HepG2 (cell line): ENCODE data around the gene ORMDL3. TPM values are rescaled to one million over a fixed set of nuclear protein-coding genes. Genes with fewer than 3 reads are reported as not detected.
A peak's percentile ranks its signal among the peaks of the same experiment; 100 is the strongest.

Experiments
- ATAC-seq: fragments of 200-7000 bp; cut with Tn5 transposase; 3 replicates; pipeline ENCODE4 v1.9.1; 2020; ENCODE audit warnings: mild to moderate bottlenecking, moderate library complexity
- BruUV-seq: library from RNA; stranded (reverse); fragments of 400-500 nt; replicated peaks from 2 replicates; lab custom pipeline; 2021; lab: Mats Ljungman, UMichigan
- CTCF ChIA-PET: fragments of 300-600 bp; formaldehyde crosslinking; extraction: SDS; loops from one replicate; lab custom pipeline; 2021; ENCODE audit warnings: low total read pairs, inconsistent platforms, low intra/inter-chr PET ratio; lab: Yijun Ruan, JAX
- POLR2A ChIA-PET: fragments of 350-600 bp; sonication (Branson Sonifier 250); formaldehyde crosslinking; loops from one replicate; lab custom pipeline; 2020; ENCODE audit warnings: antibody characterized with exemption, inconsistent platforms; lab: Yijun Ruan, JAX
- DNase-seq: peaks from one replicate; pipeline ENCODE4 v3.0.0-alpha.2; 2015; ENCODE audit warnings: low spot score
- FAIRE-seq: peaks from 3 replicates; lab custom pipeline; 2011; peaks lifted over from hg19 to GRCh38; lab: Jason Lieb, UNC
- H2AFZ ChIP-seq: one replicate; pipeline ENCODE4 v1.6.1; 2011; ENCODE audit warnings: low read length, inconsistent platforms
- H3K27ac ChIP-seq: fragments of 300-600 bp; 3 replicates; pipeline ENCODE4 v1.8.0; 2011; ENCODE audit warnings: mixed run types, mild to moderate bottlenecking, mixed read lengths, low read length, inconsistent platforms; ENCODE audit not compliant: insufficient read depth; ENCODE audit errors: extremely low read length
- H3K27me3 ChIP-seq, 2 experiments: fragments of 200-600 bp in 1 of 2; 2 replicates in 1 of 2; 3 replicates in 1 of 2; pipeline versions ENCODE4 v1.6.0 to v1.8.0; 2011; ENCODE audit warnings: low read length in 2 of 2, mild to moderate bottlenecking in 2 of 2, moderate library complexity in 2 of 2, inconsistent platforms in 1 of 2; ENCODE audit not compliant: insufficient read depth in 2 of 2, control insufficient read depth in 1 of 2
- H3K36me3 ChIP-seq, 2 experiments: fragments of 200-600 bp in 1 of 2; replicated peaks in 1 of 2; 2 replicates in 1 of 2; 3 replicates in 1 of 2; pipeline versions ENCODE4 v1.5.1 to v1.8.0; 2011; ENCODE audit warnings: low read length in 2 of 2, inconsistent platforms in 1 of 2; ENCODE audit not compliant: insufficient read depth in 2 of 2, control insufficient read depth in 1 of 2
- H3K4me1 ChIP-seq: 2 replicates; pipeline ENCODE4 v1.5.1; 2012; ENCODE audit warnings: low read length, inconsistent platforms; ENCODE audit not compliant: insufficient read depth
- H3K4me2 ChIP-seq: 2 replicates; pipeline ENCODE4 v1.6.0; 2011; ENCODE audit warnings: low read depth, low read length, inconsistent platforms
- H3K4me3 ChIP-seq, 3 experiments: fragments of 200-600 bp in 1 of 3; sonication (generic), shearing (Covaris generic) in 1 of 3; replicated peaks in 1 of 3; 2 replicates each; pipeline ENCODE4 v1.5.1; 2011 to 2016; ENCODE audit warnings: low read length in 3 of 3, inconsistent platforms in 2 of 3, low read depth in 2 of 3, mild to moderate bottlenecking in 2 of 3, control low read depth in 1 of 3, mixed read lengths in 1 of 3; ENCODE audit not compliant: insufficient read depth in 1 of 3
- H3K79me2 ChIP-seq: one replicate; pipeline ENCODE4 v1.6.1; 2011; ENCODE audit warnings: low read length, inconsistent platforms; ENCODE audit not compliant: insufficient read depth
- H3K9ac ChIP-seq: 2 replicates; pipeline ENCODE4 v1.6.0; 2011; ENCODE audit warnings: mild to moderate bottlenecking, low read depth, low read length, inconsistent platforms; ENCODE audit not compliant: insufficient read depth
- H3K9me3 ChIP-seq: 2 replicates; pipeline ENCODE4 v1.5.1; 2012; ENCODE audit warnings: mild to moderate bottlenecking, low read length
- H4K20me1 ChIP-seq: 2 replicates; pipeline ENCODE4 v1.6.0; 2011; ENCODE audit warnings: inconsistent platforms, mild to moderate bottlenecking, low read length, moderate library complexity; ENCODE audit not compliant: insufficient read depth
- AHR ChIP-seq: IDR thresholded peaks from 2 replicates; pipeline ENCODE4 v1.6.1; 2018; ENCODE audit warnings: missing genetic modification reagents, missing compliant biosample characterization
- ASH2L ChIP-seq: fragments of 300-600, 200-600 bp; sonication (generic); IDR thresholded peaks from 2 replicates; pipeline ENCODE4 v1.7.0; 2017; ENCODE audit warnings: low read depth, mild to moderate bottlenecking, moderate library complexity, mixed read lengths, low read length; ENCODE audit not compliant: insufficient read length
- ERF ChIP-seq: IDR thresholded peaks from 2 replicates; pipeline ENCODE4 v1.6.1; 2018; ENCODE audit warnings: missing biosample characterization, missing genetic modification reagents
- FOXC1 ChIP-seq: sonication (generic); formaldehyde crosslinking; IDR thresholded peaks from 2 replicates; pipeline ENCODE4 v1.8.0; 2022; ENCODE audit warnings: mild to moderate bottlenecking, missing genetic modification reagents, borderline replicate concordance
- GTF3A ChIP-seq: sonication (generic); formaldehyde crosslinking; conservative IDR thresholded peaks from 2 replicates; pipeline ENCODE4 v1.4.0; 2020; ENCODE audit warnings: mild to moderate bottlenecking, missing genetic modification reagents
- HNRNPK ChIP-seq: fragments of 200-400 bp; formaldehyde crosslinking; IDR thresholded peaks from 2 replicates; pipeline ENCODE4 v1.6.1; 2018; ENCODE audit warnings: low read length, low read depth, moderate library complexity, mild to moderate bottlenecking; ENCODE audit not compliant: poor library complexity, severe bottlenecking
- KDM5B ChIP-seq: sonication (generic); formaldehyde crosslinking; IDR thresholded peaks from 2 replicates; pipeline ENCODE4 v1.4.0; 2020; ENCODE audit warnings: missing genetic modification reagents, mild to moderate bottlenecking, borderline replicate concordance
- MAFG ChIP-seq: sonication (generic); formaldehyde crosslinking; IDR thresholded peaks from 2 replicates; pipeline ENCODE4 v1.5.1; 2020; ENCODE audit warnings: mild to moderate bottlenecking, missing genetic modification reagents
- NFYB ChIP-seq: sonication (generic); formaldehyde crosslinking; IDR thresholded peaks from 2 replicates; pipeline ENCODE4 v1.4.0; 2020; ENCODE audit warnings: missing genetic modification reagents
- NR3C1 ChIP-seq: sonication (generic); formaldehyde crosslinking; IDR thresholded peaks from 2 replicates; pipeline ENCODE4 v1.4.0; 2020; ENCODE audit warnings: missing genetic modification reagents
- SOX6 ChIP-seq, 2 experiments: fragments of 450-650 bp in 1 of 2; sonication (generic) in 1 of 2; formaldehyde crosslinking in 1 of 2; IDR thresholded peaks; 2 replicates each; pipeline versions ENCODE4 v1.4.0 to v1.6.1; 2017 to 2020; ENCODE audit warnings: antibody characterized with exemption in 1 of 2, mild to moderate bottlenecking in 1 of 2, missing genetic modification reagents in 1 of 2
- ZBTB1 ChIP-seq: sonication (generic); formaldehyde crosslinking; IDR thresholded peaks from 2 replicates; pipeline ENCODE4 v1.4.0; 2020; ENCODE audit warnings: missing genetic modification reagents, borderline replicate concordance
- ZNF564 ChIP-seq: sonication (generic); formaldehyde crosslinking; IDR thresholded peaks from 2 replicates; pipeline ENCODE4 v1.8.1; 2023; ENCODE audit warnings: mild to moderate bottlenecking, missing genetic modification reagents
- ZNF605 ChIP-seq: sonication (generic); formaldehyde crosslinking; IDR thresholded peaks from 2 replicates; pipeline ENCODE4 v1.8.0; 2022; ENCODE audit warnings: mild to moderate bottlenecking, missing genetic modification reagents
- ZNF75D ChIP-seq: sonication (generic); formaldehyde crosslinking; IDR thresholded peaks from 2 replicates; pipeline ENCODE4 v1.8.1; 2023; ENCODE audit warnings: missing genetic modification reagents, mild to moderate bottlenecking, borderline replicate concordance
- ZSCAN21 ChIP-seq: sonication (generic); formaldehyde crosslinking; IDR thresholded peaks from 2 replicates; pipeline ENCODE4 v1.8.0; 2022; ENCODE audit warnings: mild to moderate bottlenecking, missing genetic modification reagents, moderate library complexity, borderline replicate concordance
- ZZZ3 ChIP-seq: sonication (generic); formaldehyde crosslinking; IDR thresholded peaks from 2 replicates; pipeline ENCODE4 v1.4.0; 2020; ENCODE audit warnings: missing genetic modification reagents, mild to moderate bottlenecking, borderline replicate concordance
- WGBS: methylation state at CpG from one replicate; pipeline ENCODE4 v1.1.6; 2017; ENCODE audit warnings: low lambda C conversion rate; 5-methylcytosine and 5-hydroxymethylcytosine counted together
- in situ Hi-C: cut with HindIII; loops from 2 replicates; pipeline ENCODE4 v1.10.0; 2017; ENCODE audit warnings: low pct_unique_long_range_greater_than_20kb; ENCODE audit not compliant: extremely low pct_ligation_motif_present
- intact Hi-C: fragments of 100-400 bp; cut with micrococcal nuclease; formaldehyde crosslinking; loops from one replicate; pipeline ENCODE4 v1.10.0; 2022; ENCODE audit not compliant: unreplicated experiment
- polyA plus RNA-seq, 8 experiments: library from polyadenylated mRNA; depleted of rRNA in 3 of 8; stranded (reverse) in 7 of 8; unstranded in 1 of 8; fragments of >200 nt; fragmentation: Illumina TruSeq in 4 of 8; extraction: Trizol in 4 of 8; gene quantifications; 2 replicates each; pipeline versions ENCODE4 v1.2.1 to v1.2.3, GENCODE V29; 2011 to 2016; ENCODE audit warnings: low read depth in 4 of 8, missing spikeins in 1 of 8, mixed read lengths in 1 of 8; ENCODE audit not compliant: insufficient read depth in 1 of 8
- total RNA-seq, 5 experiments: library from RNA; depleted of rRNA; stranded (reverse); fragments of >200 nt; fragmentation: Illumina TruSeq; extraction: Trizol; gene quantifications; 2 replicates each; pipeline ENCODE4 v1.2.3, GENCODE V29; 2016; ENCODE audit warnings: low read depth in 1 of 5
- TF ChIP-seq, protein P1 (sequence below): sonication (generic); formaldehyde crosslinking; IDR thresholded peaks from 2 replicates; pipeline ENCODE4 v1.4.0; 2020; ENCODE audit warnings: missing genetic modification reagents, low read depth, mild to moderate bottlenecking, borderline replicate concordance
- TF ChIP-seq, protein P2 (sequence below): sonication (generic); formaldehyde crosslinking; IDR thresholded peaks from 2 replicates; pipeline ENCODE4 v1.9.0; 2022; ENCODE audit warnings: low read depth, missing genetic modification reagents
- TF ChIP-seq, protein P3 (sequence below): IDR thresholded peaks from 2 replicates; pipeline ENCODE4 v1.6.1; 2016; ENCODE audit warnings: low read depth

ORMDL3 gene
- total and polyA plus RNA-seq, 2 of the 13 experiments (the other 11 are each of a cell fraction or from before 2014, with no cell fraction given) = 181 to 384 TPM

DNA sequence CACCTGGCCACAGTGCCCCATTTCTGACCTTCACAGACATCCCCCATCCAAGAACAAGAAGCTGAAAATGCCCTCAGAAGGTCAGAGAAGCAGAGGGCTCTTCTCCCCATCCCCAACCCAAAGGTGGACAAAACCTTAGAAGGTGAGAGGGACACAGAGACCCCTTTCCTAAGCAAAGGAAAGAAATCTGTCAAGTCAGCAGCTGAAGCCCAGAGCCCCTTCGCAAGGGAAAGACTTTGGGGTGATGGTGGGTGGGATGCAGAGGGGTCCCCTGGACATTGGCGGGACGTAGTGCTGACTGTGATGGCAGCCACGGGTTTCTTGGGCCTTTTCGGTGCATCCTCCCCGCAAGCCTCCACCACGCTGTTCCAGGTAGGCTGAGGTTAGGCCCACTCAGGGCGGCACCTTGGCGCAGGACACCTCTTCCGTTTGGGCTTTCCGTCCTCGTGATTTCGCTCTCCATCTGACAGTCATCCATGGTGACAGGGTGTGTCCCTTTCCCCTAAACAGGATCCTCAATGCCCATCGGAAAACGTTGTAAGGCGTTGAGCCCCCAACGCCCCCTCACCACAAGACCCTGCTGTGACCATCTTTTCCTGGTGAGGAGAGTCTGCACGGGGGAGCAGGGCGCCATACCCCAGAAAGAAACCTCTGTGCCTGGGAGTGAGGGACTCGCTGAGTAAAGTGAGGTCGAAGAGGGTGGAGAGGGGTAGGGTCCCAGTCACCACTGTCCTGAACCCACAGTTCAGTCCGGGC, 24.7 kb upstream of the ORMDL3 start:
- Histone ChIP-seq H3K4me1 (peaks cover 72% of the 10 kb centered on the region), H3K36me3 (no peaks in the 10 kb centered on the region), H3K79me2 (no peaks in the 10 kb centered on the region), H3K4me3 (peak overlapping the region; percentile 48 to 79 (median 51)), H3K4me2 (peak overlapping the region; percentile 98), H2AFZ (no peak overlapping the region), H3K9ac (peak overlapping the region; percentile 64), H4K20me1 (no peaks in the 10 kb centered on the region), H3K27ac (no peak overlapping the region), H3K27me3 (peaks cover 2 to 16% of the 10 kb centered on the region in 2 experiments; a peak in 3 of 5 replicates), H3K9me3 (no peaks in the 10 kb centered on the region)
- intact Hi-C loops = loop anchor here (2.0 kb wide), 1 partner anchor 13 kb away; no protein-coding TSS in a partner anchor
- WGBS = 57% methylated on average over 19 of the region's 22 CpGs
- POLR2A ChIA-PET = interaction anchor here (0.7 to 4.6 kb wide), 4 partner anchors 23 to 28 kb away, joined by 3 to 21 read pairs (median 10); partner anchors contain the start of genes LRRC3C, ORMDL3 and PSMD3
- CTCF ChIA-PET = no interaction called here
- FAIRE-seq (no peak), DNase-seq (no peak), ATAC-seq (no peak)
- BruUV-seq = no TSS peak
- in situ Hi-C loops = no loop called here
- TF ChIP-seq, protein P1, sequence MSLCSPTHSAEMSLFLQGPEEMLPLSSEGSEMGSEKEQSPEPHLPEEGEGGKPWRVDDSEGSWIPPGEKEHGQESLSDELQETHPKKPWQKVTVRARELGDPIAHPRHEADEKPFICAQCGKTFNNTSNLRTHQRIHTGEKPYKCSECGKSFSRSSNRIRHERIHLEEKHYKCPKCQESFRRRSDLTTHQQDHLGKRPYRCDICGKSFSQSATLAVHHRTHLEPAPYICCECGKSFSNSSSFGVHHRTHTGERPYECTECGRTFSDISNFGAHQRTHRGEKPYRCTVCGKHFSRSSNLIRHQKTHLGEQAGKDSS (CRISPR knock-in tag) = no peak
- TF ChIP-seq ZNF75D (CRISPR knock-in tag) (no peak), ZZZ3 (CRISPR knock-in tag) (no peak), MAFG (no peak), ASH2L (peak; percentile 30), SOX6 (IDR thresholded peaks at IDR 0.05) (no peak), SOX6 (CRISPR knock-in tag; IDR thresholded peaks at IDR 0.05) (no peak), ZNF605 (CRISPR knock-in tag) (no peak), AHR (CRISPR knock-in tag) (0 out of 2 replicates have a peak, but pooled peaks have one; percentile 11), HNRNPK (no peak), NR3C1 (CRISPR knock-in tag) (no peak), KDM5B (CRISPR knock-in tag) (peak; percentile 32; the same call in 1 of the 2 replicates), ZNF564 (CRISPR knock-in tag) (no peak), NFYB (no peak), ZBTB1 (CRISPR knock-in tag) (no peak), FOXC1 (CRISPR knock-in tag) (no peak), ERF (CRISPR knock-in tag) (no peak), ZSCAN21 (CRISPR knock-in tag) (no peak), GTF3A (CRISPR knock-in tag) (no peak)
- TF ChIP-seq, protein P2, sequence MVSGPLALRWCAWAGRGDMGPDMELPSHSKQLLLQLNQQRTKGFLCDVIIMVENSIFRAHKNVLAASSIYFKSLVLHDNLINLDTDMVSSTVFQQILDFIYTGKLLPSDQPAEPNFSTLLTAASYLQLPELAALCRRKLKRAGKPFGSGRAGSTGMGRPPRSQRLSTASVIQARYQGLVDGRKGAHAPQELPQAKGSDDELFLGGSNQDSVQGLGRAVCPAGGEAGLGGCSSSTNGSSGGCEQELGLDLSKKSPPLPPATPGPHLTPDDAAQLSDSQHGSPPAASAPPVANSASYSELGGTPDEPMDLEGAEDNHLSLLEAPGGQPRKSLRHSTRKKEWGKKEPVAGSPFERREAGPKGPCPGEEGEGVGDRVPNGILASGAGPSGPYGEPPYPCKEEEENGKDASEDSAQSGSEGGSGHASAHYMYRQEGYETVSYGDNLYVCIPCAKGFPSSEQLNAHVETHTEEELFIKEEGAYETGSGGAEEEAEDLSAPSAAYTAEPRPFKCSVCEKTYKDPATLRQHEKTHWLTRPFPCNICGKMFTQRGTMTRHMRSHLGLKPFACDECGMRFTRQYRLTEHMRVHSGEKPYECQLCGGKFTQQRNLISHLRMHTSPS (CRISPR knock-in tag) = no peak
- TF ChIP-seq, protein P3, sequence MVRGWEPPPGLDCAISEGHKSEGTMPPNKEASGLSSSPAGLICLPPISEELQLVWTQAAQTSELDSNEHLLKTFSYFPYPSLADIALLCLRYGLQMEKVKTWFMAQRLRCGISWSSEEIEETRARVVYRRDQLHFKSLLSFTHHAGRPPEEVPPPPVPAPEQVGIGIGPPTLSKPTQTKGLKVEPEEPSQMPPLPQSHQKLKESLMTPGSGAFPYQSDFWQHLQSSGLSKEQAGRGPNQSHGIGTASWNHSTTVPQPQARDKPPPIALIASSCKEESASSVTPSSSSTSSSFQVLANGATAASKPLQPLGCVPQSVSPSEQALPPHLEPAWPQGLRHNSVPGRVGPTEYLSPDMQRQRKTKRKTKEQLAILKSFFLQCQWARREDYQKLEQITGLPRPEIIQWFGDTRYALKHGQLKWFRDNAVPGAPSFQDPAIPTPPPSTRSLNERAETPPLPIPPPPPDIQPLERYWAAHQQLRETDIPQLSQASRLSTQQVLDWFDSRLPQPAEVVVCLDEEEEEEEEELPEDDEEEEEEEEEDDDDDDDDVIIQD (CRISPR knock-in tag) = no peak
